Measurements from ENCODE around the gene EPHB1.

DNA sequence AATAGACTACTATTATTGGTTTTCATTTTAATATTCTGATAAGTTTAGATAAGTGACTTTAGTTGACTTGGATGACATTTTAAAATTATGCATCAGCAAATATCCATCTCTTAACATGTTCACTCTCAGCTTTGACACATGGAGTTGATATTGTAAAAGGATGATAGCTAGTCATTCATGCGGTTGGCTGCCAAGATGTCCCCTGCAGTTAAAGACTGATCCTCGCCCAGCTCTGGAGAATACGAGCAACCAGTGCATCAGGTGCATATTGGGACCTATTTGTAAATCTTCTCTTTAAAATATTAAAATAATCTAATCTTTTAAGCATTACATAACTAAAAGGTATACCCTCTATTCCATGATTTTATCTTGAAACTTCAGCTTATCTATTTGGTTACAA lies 41.9 kb downstream of the EPHB1 start:
- TF ChIP-seq EZH2 (IDR thresholded peaks at IDR 0.05; ENCODE audit: insufficient read depth, poor library complexity, severe bottlenecking) (no peak), EZH2phosphoT487 (IDR thresholded peaks at IDR 0.05; ENCODE audit: insufficient read depth, low read depth) (no peak)
